B cell (primary cell): ENCODE results near the gene HECA.

ENCODE experiments used
- EZH2 ChIP-seq: IDR thresholded peaks from 2 replicates; pipeline ENCODE4 v1.6.1; 2012; ENCODE audit warnings: borderline replicate concordance, low read depth, mild to moderate bottlenecking, moderate library complexity, low read length; ENCODE audit not compliant: insufficient read depth, poor library complexity, severe bottlenecking
- TF ChIP-seq, protein P1 (sequence below): fragments of 200-600 bp; IDR thresholded peaks from one replicate; pipeline ENCODE4 v1.8.0; 2022; ENCODE audit warnings: antibody characterized with exemption, mild to moderate bottlenecking

DNA sequence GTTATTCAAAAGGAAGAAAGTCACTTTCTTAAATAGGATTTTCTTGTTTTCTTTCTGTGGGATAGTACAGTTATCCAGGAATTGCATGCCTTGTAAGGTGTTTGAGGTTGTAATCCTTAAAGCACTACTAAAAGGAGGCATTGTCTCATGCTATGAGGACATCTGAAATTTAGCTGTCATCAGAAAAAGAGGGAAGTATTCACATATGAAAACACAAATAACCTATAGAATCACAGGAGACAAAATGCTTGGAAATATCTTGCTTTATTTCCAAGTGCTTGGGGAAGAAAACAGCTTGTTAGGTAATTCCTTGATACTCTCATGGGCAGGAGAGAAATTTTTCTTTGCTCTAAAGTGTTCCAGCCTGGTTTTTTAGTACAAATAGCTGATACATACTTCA, 40.1 kb downstream of the HECA start:
- TF ChIP-seq, protein P1, sequence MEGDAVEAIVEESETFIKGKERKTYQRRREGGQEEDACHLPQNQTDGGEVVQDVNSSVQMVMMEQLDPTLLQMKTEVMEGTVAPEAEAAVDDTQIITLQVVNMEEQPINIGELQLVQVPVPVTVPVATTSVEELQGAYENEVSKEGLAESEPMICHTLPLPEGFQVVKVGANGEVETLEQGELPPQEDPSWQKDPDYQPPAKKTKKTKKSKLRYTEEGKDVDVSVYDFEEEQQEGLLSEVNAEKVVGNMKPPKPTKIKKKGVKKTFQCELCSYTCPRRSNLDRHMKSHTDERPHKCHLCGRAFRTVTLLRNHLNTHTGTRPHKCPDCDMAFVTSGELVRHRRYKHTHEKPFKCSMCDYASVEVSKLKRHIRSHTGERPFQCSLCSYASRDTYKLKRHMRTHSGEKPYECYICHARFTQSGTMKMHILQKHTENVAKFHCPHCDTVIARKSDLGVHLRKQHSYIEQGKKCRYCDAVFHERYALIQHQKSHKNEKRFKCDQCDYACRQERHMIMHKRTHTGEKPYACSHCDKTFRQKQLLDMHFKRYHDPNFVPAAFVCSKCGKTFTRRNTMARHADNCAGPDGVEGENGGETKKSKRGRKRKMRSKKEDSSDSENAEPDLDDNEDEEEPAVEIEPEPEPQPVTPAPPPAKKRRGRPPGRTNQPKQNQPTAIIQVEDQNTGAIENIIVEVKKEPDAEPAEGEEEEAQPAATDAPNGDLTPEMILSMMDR, result no peak
- TF ChIP-seq EZH2, result no peak
